Stimulated activated CD4-positive, alpha-beta T cell treated with anti-CD3 and anti-CD28 coated beads, Interleukin-2, amount 100 ng/mL, for 24 hours (primary cell): Measurements from ENCODE around the gene SAMD11.
A peak's percentile ranks its signal among the peaks of the same experiment; 100 is the strongest.

ENCODE experiments used
- DNase-seq, 2 donors: peaks; one replicate each; pipeline ENCODE4 v3.0.0-alpha.2; 2020

SAMD11 gene

GRCh38 chr1:918353-918752, 5.4 kb upstream of the SAMD11 start:
- no peak for DNase-seq

- no peak for DNase-seq
Observed at GRCh38 chr1:918843-919242, 4.9 kb upstream of the SAMD11 start.

- no peak for DNase-seq
Observed at GRCh38 chr1:919271-919872, 4.4 kb upstream of the SAMD11 start.

- DNase-seq = no peak
Observed at GRCh38 chr1:920010-920409, 3.7 kb upstream of the SAMD11 start.

GRCh38 chr1:920521-920920, 3.2 kb upstream of the SAMD11 start:
- DNase-seq = no peak

- peak in 1 of 2 donors; percentile 49 for DNase-seq
Observed at GRCh38 chr1:921011-921837, 2.5 kb upstream of the SAMD11 start.

- no peak for DNase-seq
Observed at GRCh38 chr1:923991-924655, 400 bp downstream of the SAMD11 start.

GRCh38 chr1:924656-925560, 1.2 kb downstream of the SAMD11 start:
- DNase-seq = no peak

- DNase-seq = no peak
Observed at GRCh38 chr1:925561-926421, 2.1 kb downstream of the SAMD11 start.

GRCh38 chr1:927234-927633, 3.5 kb downstream of the SAMD11 start:
- no peak for DNase-seq

GRCh38 chr1:927748-928147, 4.0 kb downstream of the SAMD11 start:
- no peak for DNase-seq

- DNase-seq = no peak
Observed at GRCh38 chr1:928825-929661, 5.3 kb downstream of the SAMD11 start.

- DNase-seq = no peak
Observed at GRCh38 chr1:929712-930632, 6.2 kb downstream of the SAMD11 start.

GRCh38 chr1:930633-931138, 7.0 kb downstream of the SAMD11 start:
- no peak for DNase-seq

- DNase-seq = no peak
Observed at GRCh38 chr1:931380-932172, 7.9 kb downstream of the SAMD11 start.

- DNase-seq = no peak
Observed at GRCh38 chr1:932173-932510, 8.4 kb downstream of the SAMD11 start.

- DNase-seq = no peak
Observed at GRCh38 chr1:932776-933602, 9.3 kb downstream of the SAMD11 start.

- no peak for DNase-seq
Observed at GRCh38 chr1:933603-933940, 9.8 kb downstream of the SAMD11 start.
